BJ (cell line): Measurements from ENCODE around the gene FAM3B. TPM values are rescaled to one million over a fixed set of nuclear protein-coding genes. Genes with fewer than 3 reads are reported as not detected.

Experiments
- CTCF ChIA-PET: fragments of 350-600 bp; formaldehyde crosslinking; extraction: SDS; loops from one replicate; lab custom pipeline; 2021; ENCODE audit warnings: antibody characterized with exemption, inconsistent platforms; lab: Yijun Ruan, JAX
- POLR2A ChIA-PET: fragments of 300-600 bp; sonication (Branson Sonifier 250); formaldehyde crosslinking; extraction: SDS; loops from one replicate; lab custom pipeline; 2021; ENCODE audit warnings: antibody characterized with exemption; lab: Charles Lee
- DNase-seq: peaks from one replicate; pipeline ENCODE4 v3.0.0-alpha.2; 2011; ENCODE audit warnings: low read depth
- H3K27me3 ChIP-seq: 2 replicates; pipeline ENCODE4 v1.6.0; 2011; ENCODE audit warnings: low read length; ENCODE audit not compliant: control insufficient read depth, insufficient read depth
- H3K36me3 ChIP-seq: 2 replicates; pipeline ENCODE4 v1.5.1; 2011; ENCODE audit warnings: low read length; ENCODE audit not compliant: control insufficient read depth, insufficient read depth
- H3K4me3 ChIP-seq: 2 replicates; pipeline ENCODE4 v1.5.1; 2011; ENCODE audit warnings: low read depth, mild to moderate bottlenecking, control low read depth, low read length
- polyA plus RNA-seq: library from polyadenylated mRNA; depleted of rRNA; stranded (reverse); fragments of >200 nt; gene quantifications from 2 replicates; pipeline ENCODE4 v1.2.3, GENCODE V29; 2011
- TF ChIP-seq, protein P1 (sequence below): IDR thresholded peaks from 2 replicates; pipeline ENCODE4 v1.5.1; 2011; ENCODE audit warnings: low read depth, mild to moderate bottlenecking, control low read depth, inconsistent platforms, low read length, moderate library complexity; ENCODE audit not compliant: insufficient read depth

FAM3B gene
- polyA plus RNA-seq, 1 experiment = not detected

DNA sequence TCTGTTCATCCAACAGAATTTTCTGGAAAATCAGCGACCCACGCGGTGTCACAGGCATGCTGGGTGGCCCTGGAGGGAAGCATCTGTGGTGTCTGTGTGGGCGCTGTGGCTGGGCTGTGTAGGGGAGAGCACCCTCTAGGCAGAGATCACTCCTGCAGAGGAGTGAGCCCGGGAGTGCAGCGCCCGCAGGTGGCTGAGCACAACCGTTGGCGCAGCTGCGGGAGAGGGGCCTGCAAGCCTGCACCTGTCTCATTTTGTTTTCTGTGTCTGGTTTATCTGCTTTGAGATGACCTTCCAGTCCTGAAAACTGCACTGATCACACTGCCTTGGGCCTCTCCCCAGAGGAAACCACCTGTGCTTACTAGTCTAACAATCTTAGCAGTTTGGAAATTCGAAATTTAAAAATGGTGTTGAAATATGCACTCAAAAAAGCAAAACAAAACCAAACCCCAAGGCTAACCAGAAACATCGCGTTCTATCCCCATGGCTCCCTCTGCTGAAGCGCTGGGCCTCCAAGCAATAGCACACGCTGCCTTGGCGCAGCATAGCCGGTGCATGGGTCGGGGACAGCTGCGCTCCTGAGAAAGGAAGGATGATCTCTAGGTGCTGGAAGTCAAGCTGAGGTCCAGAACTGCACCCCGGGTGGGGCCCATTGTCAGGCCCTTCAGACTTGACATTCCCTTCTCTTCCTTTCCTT is 4.8 kb downstream of the FAM3B start:
- Histone ChIP-seq H3K36me3 (no peaks in the 10 kb centered on the region), H3K4me3 (no peak overlapping the region), H3K27me3 (peaks cover 13% of the 10 kb centered on the region)
- DNase-seq = no peak
- ChIA-PET CTCF (interaction anchor here (0.8 kb wide), 1 partner anchor 53 kb away, joined by 3 read pairs; no protein-coding TSS in a partner anchor), POLR2A (no interaction called here)
- TF ChIP-seq, protein P1, sequence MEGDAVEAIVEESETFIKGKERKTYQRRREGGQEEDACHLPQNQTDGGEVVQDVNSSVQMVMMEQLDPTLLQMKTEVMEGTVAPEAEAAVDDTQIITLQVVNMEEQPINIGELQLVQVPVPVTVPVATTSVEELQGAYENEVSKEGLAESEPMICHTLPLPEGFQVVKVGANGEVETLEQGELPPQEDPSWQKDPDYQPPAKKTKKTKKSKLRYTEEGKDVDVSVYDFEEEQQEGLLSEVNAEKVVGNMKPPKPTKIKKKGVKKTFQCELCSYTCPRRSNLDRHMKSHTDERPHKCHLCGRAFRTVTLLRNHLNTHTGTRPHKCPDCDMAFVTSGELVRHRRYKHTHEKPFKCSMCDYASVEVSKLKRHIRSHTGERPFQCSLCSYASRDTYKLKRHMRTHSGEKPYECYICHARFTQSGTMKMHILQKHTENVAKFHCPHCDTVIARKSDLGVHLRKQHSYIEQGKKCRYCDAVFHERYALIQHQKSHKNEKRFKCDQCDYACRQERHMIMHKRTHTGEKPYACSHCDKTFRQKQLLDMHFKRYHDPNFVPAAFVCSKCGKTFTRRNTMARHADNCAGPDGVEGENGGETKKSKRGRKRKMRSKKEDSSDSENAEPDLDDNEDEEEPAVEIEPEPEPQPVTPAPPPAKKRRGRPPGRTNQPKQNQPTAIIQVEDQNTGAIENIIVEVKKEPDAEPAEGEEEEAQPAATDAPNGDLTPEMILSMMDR = no peak

GRCh38 chr21:41321908-41322495 is 5.4 kb downstream of the FAM3B start:
- TF ChIP-seq, protein P1 = no peak
- H3K36me3 ChIP-seq = no peaks in the 10 kb centered on the region
- peaks cover 10% of the 10 kb centered on the region for H3K27me3 ChIP-seq
- POLR2A ChIA-PET = no interaction called here
- no peak for DNase-seq
- H3K4me3 ChIP-seq = no peak overlapping the region
- CTCF ChIA-PET = no interaction called here

GRCh38 chr21:41322496-41323382 is 6.1 kb downstream of the FAM3B start:
- CTCF ChIA-PET = interaction anchor here (1.7 kb wide), 1 partner anchor 11 kb away, joined by 3 read pairs; no protein-coding TSS in a partner anchor
- Histone ChIP-seq H3K27me3 (peaks cover 8% of the 10 kb centered on the region), H3K36me3 (no peaks in the 10 kb centered on the region), H3K4me3 (no peak overlapping the region)
- TF ChIP-seq, protein P1 = no peak
- POLR2A ChIA-PET = no interaction called here
- DNase-seq = no peak

DNA sequence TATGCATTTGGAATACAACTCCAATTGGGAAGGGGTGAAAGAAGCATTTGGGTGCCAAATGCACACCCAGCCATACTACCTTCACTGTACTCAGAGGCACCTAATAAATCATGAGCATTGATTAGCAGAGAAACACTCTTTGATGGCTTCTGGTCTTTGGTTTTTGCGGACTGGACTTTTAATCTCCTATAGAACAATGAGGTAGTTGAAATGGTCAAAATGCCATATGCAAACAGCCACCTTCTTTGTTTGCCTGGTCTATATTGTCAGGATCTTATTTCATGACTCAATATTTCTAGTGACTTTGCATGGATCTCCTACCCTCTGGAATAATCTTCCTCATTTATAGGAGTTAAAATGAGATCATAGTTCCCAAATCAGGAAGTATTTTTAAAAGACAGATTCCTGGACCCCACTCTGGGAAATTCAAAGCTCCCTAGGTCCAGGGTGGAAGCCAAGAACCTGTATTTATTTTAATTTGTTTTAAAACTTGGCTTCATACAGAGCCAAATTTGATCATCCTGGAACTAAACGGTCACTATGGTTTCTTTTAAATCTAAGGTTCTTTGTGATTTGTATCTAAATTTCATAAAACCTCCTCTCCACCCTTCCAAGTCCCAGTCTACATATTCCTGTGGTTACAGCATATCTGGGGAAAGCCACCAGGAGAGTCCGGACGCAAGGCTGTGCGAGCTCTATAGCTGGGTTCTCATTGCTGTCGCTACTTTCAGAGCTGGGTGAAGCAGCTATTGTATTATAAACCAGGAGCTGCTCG is 8.7 kb downstream of the FAM3B start:
- ChIA-PET CTCF (interaction anchor here (0.7 kb wide), 1 partner anchor 62 kb away, joined by 3 read pairs; no protein-coding TSS in a partner anchor), POLR2A (no interaction called here)
- TF ChIP-seq, protein P1 = no peak
- H3K4me3 ChIP-seq = no peak overlapping the region
- no peaks in the 10 kb centered on the region for H3K27me3 ChIP-seq
- no peaks in the 10 kb centered on the region for H3K36me3 ChIP-seq
- DNase-seq = no peak
